Measurements from ENCODE around the gene OCIAD1.
"Not testable (repeated sequence)": the region's sequence is repeated elsewhere in the genome, so short reads cannot be mapped to it uniquely, and the experiment has no call there.

The OCIAD1 gene

GRCh38 chr4:48816971-48817370, 13.9 kb upstream of the OCIAD1 start:
- DNase-seq (ENCODE audit: low read depth, low spot score): no peak

GRCh38 chr4:48821431-48821830, 9.5 kb upstream of the OCIAD1 start:
- not testable (repeated sequence) for DNase-seq (ENCODE audit: low read depth, low spot score)

DNA sequence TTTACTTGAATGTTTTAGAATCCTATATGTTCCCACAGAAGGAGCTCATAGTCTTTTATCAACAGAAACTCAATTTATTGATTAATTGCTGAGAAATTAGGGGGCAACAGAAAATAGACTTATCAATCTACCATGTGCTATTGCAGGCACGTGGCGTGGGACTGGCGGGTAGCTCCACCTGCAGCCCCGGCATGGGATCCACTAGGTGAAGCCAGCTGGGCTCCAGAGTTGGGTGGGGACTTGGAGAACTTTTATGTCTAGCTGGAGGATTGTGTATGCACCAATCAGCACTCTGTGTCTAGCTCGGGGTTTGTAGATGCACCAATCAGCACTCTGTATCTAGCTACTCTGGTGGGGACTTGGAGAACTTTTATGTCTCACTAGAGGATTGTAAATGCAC, 3.3 kb upstream of the OCIAD1 start:
- DNase-seq (ENCODE audit: low read depth, low spot score): no peak

- DNase-seq (ENCODE audit: low read depth, low spot score): no peak
These were observed 693 bp downstream of the OCIAD1 start for GRCh38 chr4:48831532-48832030.

DNA sequence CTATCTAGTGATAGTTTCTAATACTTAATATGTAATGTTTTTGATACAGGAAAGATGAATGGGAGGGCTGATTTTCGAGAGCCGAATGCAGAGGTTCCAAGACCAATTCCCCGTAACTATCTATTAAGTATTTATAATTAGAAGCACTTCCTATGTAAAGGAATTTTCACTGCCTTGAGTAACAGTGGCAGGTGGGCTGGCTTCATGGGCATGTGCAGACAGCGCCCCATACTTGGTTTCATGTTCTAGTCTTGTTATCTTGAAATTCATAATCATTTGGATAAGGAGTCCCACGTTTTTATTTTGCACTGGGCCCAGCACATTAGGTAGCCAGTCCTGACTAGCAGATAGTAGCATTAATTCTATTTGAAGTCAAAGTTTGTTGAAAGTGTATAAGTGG, 1.7 kb downstream of the OCIAD1 start:
- no peak for DNase-seq (ENCODE audit: low read depth, low spot score)

GRCh38 chr4:48836658-48837057, 5.8 kb downstream of the OCIAD1 start:
- DNase-seq (ENCODE audit: low read depth, low spot score): no peak

DNA sequence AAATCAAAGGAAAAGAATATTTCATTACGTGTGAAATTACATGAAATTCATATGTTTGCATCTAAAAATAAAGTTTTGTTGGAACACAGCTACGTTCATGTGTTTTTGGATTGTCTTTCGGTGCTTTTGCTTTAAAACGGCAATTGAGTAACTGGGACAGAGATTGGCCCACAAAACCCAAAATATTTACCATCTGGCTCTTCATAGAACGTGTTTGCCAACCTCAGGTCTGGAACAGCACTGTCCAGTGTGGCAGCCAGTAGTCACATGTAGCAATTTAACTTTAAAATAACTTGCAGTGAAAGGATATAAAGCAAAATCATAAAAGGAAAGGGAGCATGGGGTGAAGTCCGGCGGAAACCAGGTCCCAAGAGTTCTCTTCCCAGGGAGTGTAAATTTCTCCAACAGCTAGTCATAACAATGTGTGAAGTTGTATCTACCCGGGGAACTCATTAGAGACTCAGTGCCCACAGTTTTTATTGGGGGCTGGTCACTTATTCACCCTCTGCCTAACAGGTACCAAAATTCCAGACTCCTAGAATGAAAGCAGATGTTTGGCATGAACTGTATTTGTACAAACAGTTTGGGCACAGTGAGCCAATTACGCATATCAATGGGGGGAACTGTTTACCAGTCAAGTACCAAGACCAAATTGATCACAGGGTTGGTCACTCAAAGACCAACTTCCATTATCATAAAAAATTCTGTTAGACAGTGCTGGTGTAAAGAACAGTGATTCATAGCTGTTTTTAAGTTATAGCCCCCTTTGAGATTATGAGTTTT, 10.3 kb downstream of the OCIAD1 start:
- DNase-seq (ENCODE audit: low read depth, low spot score): no peak

GRCh38 chr4:48844843-48845242, 14.0 kb downstream of the OCIAD1 start:
- no peak for DNase-seq (ENCODE audit: low read depth, low spot score)

DNA sequence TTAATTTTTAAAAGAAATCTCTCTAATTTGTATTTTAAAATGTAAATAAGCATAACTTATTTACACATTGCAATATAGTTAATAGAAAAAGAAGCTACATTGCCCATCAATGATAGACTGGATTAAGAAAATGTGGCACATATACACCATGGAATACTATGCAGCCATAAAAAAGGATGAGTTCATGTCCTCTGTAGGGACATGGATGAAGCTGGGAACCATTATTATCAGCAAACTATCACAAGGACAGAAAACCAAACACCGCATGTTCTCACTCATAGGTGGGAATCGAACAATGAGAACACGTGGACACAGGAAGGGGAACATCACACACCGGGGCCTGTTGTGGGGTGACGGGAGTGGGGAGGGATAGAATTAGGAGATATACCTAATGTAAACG, 17.9 kb downstream of the OCIAD1 start:
- DNase-seq (ENCODE audit: low read depth, low spot score): not testable (repeated sequence)

GRCh38 chr4:48851651-48852050, 20.8 kb downstream of the OCIAD1 start:
- no peak for DNase-seq (ENCODE audit: low read depth, low spot score)

- no peak for DNase-seq (ENCODE audit: low read depth, low spot score)
These were observed 22.9 kb downstream of the OCIAD1 start for GRCh38 chr4:48853604-48854394.

DNA sequence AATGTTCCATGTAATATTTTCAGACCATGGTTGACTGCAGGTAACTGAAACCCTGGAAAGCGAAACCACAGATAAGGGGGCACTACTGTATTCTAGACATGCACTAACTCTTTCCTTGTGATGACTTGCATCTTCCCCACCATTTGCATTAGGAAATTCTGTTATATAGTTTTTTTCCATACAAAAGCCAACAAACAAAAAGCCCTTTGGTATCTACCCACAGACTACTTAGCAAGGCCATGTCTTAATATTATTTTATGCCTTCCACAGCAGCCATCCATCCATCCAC, 23.5 kb downstream of the OCIAD1 start:
- DNase-seq (ENCODE audit: low read depth, low spot score): no peak

DNA sequence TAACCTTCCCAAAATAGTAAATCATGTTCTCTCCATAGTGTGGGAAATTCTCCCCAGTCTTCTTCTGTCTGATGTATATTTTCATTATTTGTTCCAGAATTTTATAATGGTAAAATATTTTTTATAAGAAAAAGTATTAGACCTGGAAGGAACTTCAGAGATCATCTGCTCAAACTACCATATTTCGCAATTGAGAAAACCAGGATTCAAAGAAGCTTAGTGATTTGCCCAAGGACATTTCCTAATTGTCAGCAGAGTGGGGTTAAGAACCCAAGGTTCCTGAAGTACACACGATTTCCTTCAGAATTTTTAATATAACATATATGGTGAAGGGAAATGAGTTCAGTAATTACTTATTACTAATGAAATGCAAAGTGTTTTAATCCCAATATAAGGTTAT, 24.1 kb downstream of the OCIAD1 start:
- no peak for DNase-seq (ENCODE audit: low read depth, low spot score)

GRCh38 chr4:48858130-48858529, 27.2 kb downstream of the OCIAD1 start:
- DNase-seq (ENCODE audit: low read depth, low spot score): no peak

DNA sequence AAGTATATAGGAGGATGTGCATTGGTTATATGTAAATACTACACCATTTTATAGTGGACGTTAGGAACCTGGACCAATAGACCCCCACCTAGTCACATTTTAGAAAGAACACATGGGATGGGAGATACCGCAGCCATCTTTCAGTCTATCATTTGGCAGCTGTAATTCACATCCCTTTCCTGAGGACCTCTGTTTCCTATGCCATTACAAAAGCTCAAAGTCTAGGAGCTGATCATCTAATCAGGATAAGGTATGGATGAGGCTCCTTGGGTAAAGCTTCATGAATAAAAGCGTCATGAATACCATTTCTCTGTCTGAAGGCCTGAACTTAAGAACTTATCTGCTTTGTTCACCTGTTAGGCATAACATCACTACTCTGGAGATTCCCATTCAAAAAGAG, 31.1 kb downstream of the OCIAD1 start:
- no peak for DNase-seq (ENCODE audit: low read depth, low spot score)

DNA sequence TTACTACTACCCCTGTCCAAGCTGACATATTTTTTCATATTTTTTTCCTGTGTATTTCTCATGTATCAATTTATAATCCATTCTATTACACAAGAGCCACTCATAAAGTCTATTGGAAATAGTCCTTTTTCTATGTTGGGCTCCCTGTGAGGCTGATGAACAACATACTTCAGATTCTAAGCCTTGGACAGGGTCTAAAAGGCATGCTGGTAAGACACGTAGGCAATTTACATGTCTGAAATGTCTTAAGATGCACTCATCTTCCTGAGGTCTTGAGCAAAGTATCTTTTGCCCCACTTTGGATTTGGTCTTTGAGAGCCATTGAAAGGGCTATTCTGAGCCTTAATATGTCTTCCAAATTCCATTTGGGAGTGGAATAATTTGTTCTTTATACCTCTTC, 31.8 kb downstream of the OCIAD1 start:
- no peak for DNase-seq (ENCODE audit: low read depth, low spot score)

GRCh38 chr4:48863728-48864127, 32.8 kb downstream of the OCIAD1 start:
- no peak for DNase-seq (ENCODE audit: low read depth, low spot score)

GRCh38 chr4:48864696-48865095, 33.8 kb downstream of the OCIAD1 start:
- DNase-seq (ENCODE audit: low read depth, low spot score): not testable (repeated sequence)

- no peak for DNase-seq (ENCODE audit: low read depth, low spot score)
These were observed 47.1 kb downstream of the OCIAD1 start for GRCh38 chr4:48877827-48878535.

DNA sequence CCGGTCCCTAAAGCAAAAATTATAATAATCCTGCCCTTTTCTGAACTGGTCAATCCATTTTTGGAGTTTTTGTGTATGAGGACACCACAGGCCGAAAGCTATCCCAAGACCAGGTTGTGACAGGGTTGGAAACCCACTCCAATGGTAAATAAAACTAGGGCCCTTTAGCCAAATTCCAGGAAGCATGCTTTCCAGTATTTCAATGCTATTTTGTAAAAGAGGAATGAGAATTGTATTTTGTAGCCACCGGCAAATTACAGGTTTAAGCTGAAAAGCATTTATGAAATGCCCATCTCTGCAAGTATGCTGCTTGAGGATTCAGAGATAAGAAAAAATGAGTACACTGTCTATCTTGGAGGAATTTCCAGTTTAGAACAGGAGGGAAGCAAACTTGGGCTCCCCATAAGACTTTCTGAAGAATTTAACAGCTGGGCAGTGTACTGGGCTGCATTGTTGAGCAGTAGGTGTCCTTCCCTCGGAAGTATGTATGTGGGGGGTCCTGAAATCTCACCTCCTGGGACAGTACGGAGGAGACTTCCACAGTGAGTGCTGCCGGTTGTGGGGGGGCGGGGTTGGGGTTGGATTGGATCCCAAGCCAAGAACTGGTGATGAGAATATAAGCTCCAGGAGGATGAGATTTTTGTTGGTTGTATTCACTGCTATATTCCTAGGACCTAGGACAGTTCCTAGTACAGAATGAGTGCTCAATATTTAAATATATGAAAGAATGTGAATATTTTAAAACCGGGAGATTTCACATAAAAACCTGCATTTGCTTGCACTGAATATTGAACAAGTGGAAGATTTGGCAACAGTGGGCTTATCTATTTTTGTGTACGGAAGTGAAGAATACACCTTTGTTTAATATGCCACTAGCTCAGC, 48.9 kb downstream of the OCIAD1 start:
- no peak for DNase-seq (ENCODE audit: low read depth, low spot score)

- not testable (repeated sequence) for DNase-seq (ENCODE audit: low read depth, low spot score)
These were observed 50.8 kb downstream of the OCIAD1 start for GRCh38 chr4:48881646-48882045.
